ENCODE results near the gene ZNF154.
"Not testable (repeated sequence)": the region's sequence is repeated elsewhere in the genome, so short reads cannot be mapped to it uniquely, and the experiment has no call there.

ZNF154 gene

GRCh38 chr19:57747472-57747807 lies 38.4 kb upstream of the ZNF154 start:
- Histone ChIP-seq H3K36me3 (peaks cover 44 to 50% (median 46%) of the 10 kb centered on the region in 3 donors), H3K4me3 (peak overlapping the region; percentile 70 to 95), H3K27me3 (no peaks in the 10 kb centered on the region), H3K4me1 (peaks cover 0 to 13% (median 7%) of the 10 kb centered on the region in 4 donors), H3K9me3 (peaks cover 3 to 57% (median 36%) of the 10 kb centered on the region in 3 donors), H3K27ac (peak overlapping the region in 1 of 2 donors; percentile 74)
- intact Hi-C loops (cut with DNase I; ENCODE audit: low total_unique reads) = loop anchor here (10.0 kb wide), 1 partner anchor 67 kb away; the partner anchor contains the start of gene ZNF552
- TF ChIP-seq CTCF (IDR thresholded peaks at IDR 0.05) = no peak
- no peak for DNase-seq

DNA sequence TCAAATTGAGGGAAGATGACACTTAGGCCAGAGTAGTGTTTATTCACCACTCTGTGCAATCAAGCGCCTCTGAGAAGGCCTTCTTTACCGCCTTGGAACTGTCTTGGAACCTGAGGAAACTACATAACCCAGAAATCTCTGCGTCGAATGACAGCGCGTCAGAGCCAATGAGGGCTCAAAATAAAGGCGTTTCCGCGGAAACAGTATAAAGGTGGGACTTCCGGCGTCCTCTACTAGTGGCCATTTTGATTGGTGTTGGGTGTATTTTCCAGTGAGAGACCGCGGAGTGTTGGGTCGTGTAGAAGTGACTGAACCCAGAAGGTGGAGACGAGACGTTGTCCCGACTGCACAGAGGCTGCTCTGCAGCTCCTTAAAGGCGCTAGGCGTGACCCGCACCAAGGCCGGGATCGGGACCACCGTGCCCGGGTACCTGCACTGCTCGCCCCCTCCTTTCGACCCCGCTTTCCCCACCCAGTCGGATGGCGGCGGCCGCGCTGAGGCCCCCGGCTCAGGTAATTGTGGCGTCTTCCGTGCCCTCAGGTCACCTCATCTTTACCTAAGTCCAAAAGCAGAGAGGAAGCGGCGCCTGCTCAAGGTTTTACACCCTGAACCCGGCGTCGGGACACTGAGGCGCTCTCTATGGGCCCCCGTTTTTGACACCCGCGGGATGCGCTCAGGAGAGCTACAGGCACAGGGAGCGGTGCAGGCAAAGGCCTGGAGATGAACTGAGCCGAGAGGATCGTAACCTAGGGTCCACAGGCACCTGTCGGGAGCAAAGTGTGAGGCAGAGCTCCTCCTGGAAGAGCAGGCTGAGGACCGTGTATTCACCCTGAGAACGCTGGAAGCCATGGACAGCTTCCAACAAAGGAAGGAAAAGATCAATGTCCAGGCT lies 37.8 kb upstream of the ZNF154 start, which contains the start of gene ZNF776:
TSS of gene ZNF776 (plus strand) at position 236 of the 892 bp plus-strand sequence. CDS start at position 480, 244 bp downstream.
- H3K4me1 ChIP-seq = peaks cover 0 to 13% (median 7%) of the 10 kb centered on the region in 4 donors
- DNase-seq = peak; percentile 82 to 84
- peaks cover 3 to 51% (median 30%) of the 10 kb centered on the region in 3 donors for H3K9me3 ChIP-seq
- intact Hi-C loops (cut with DNase I; ENCODE audit: low total_unique reads) = loop anchor here (10.0 kb wide), 1 partner anchor 68 kb away; the partner anchor contains the start of gene ZNF552
- no peaks in the 10 kb centered on the region for H3K27me3 ChIP-seq
- H3K4me3 ChIP-seq = peak within 1 kb of the TSS; percentile 70 to 95
- TF ChIP-seq CTCF (IDR thresholded peaks at IDR 0.05) = peak in 1 of 2 experiments; percentile 24
- peak within 1 kb of the TSS; percentile 62 to 74 for H3K27ac ChIP-seq
- H3K36me3 ChIP-seq = peaks cover 38 to 44% (median 40%) of the 10 kb centered on the region in 3 donors

- DNase-seq; H3K4me1 ChIP-seq; H3K27me3 ChIP-seq; H3K36me3 ChIP-seq; H3K27ac ChIP-seq; H3K4me3 ChIP-seq; intact Hi-C loops (cut with DNase I; ENCODE audit: low total_unique reads): not testable (repeated sequence)
- H3K9me3 ChIP-seq = peaks cover 0 to 55% (median 25%) of the 10 kb centered on the region in 3 donors
These were observed 29.8 kb upstream of the ZNF154 start for GRCh38 chr19:57738770-57739169.

GRCh38 chr19:57738320-57738719 lies 29.3 kb upstream of the ZNF154 start:
- H3K4me3 ChIP-seq; intact Hi-C loops (cut with DNase I; ENCODE audit: low total_unique reads); H3K27me3 ChIP-seq; H3K4me1 ChIP-seq; H3K36me3 ChIP-seq; H3K27ac ChIP-seq: not testable (repeated sequence)
- peak; percentile 29 to 31 for TF ChIP-seq CTCF (IDR thresholded peaks at IDR 0.05)
- peaks cover 0 to 56% (median 25%) of the 10 kb centered on the region in 3 donors for H3K9me3 ChIP-seq
- peak in 1 of 2 donors; percentile 31 for DNase-seq

GRCh38 chr19:57720878-57721277 lies 11.9 kb upstream of the ZNF154 start:
- Histone ChIP-seq H3K9me3 (peaks cover 8 to 100% (median 75%) of the 10 kb centered on the region in 3 donors), H3K4me1 (no peaks in the 10 kb centered on the region), H3K36me3 (peaks cover 46 to 90% (median 58%) of the 10 kb centered on the region in 3 donors), H3K4me3 (no peak overlapping the region), H3K27ac (no peak overlapping the region), H3K27me3 (no peaks in the 10 kb centered on the region)
- TF ChIP-seq CTCF (IDR thresholded peaks at IDR 0.05) = no peak
- no peak for DNase-seq
- intact Hi-C loops (cut with DNase I; ENCODE audit: low total_unique reads) = no loop called here

Measured in tibial artery (tissue), 4 donors.